Adrenal gland (tissue), 5 donors: ENCODE data around the gene GPHN.
"Not testable (repeated sequence)": the region's sequence is repeated elsewhere in the genome, so short reads cannot be mapped to it uniquely, and the experiment has no call there.

Source experiments
- CTCF ChIP-seq, 6 experiments: fragments of 450-650 bp in 4 of 6; fragments of 200-600 bp in 2 of 6; sonication (generic) in 1 of 6; IDR thresholded peaks; 1 replicate in 5 of 6; 2 replicates in 1 of 6; pipeline versions ENCODE4 v1.5.1 to v1.8.0; 2016 to 2021; ENCODE audit warnings: antibody characterized with exemption in 6 of 6, mild to moderate bottlenecking in 2 of 6, moderate library complexity in 1 of 6
- POLR2A ChIP-seq, 2 donors: fragments of 450-650 bp; IDR thresholded peaks; one replicate each; pipeline ENCODE4 v1.6.1; 2017; ENCODE audit warnings: antibody characterized with exemption in 2 of 2, mild to moderate bottlenecking in 2 of 2, moderate library complexity in 1 of 2
- donor health status: DM: no; HTN: no; CAD: no.

GRCh38 chr14:66714291-66714690 is 206.3 kb downstream of the GPHN start:
- TF ChIP-seq CTCF, POLR2A (IDR thresholded peaks at IDR 0.05): not testable (repeated sequence)
